ENCODE measurements around the gene SETD1B.
"Not testable (repeated sequence)": the region's sequence is repeated elsewhere in the genome, so short reads cannot be mapped to it uniquely, and the experiment has no call there.

SETD1B gene

GRCh38 chr12:121780429-121780828 is 23.4 kb upstream of the SETD1B start:
- DNase-seq (ENCODE audit: low spot score), result no peak

- DNase-seq (ENCODE audit: low spot score), result no peak
Measured at GRCh38 chr12:121781484-121781997, 22.3 kb upstream of the SETD1B start.

- peak; percentile 52 for DNase-seq (ENCODE audit: low spot score)
Measured at GRCh38 chr12:121781998-121782979, 21.5 kb upstream of the SETD1B start.

- DNase-seq (ENCODE audit: low spot score), result no peak
Measured at GRCh38 chr12:121783766-121784165, 20.0 kb upstream of the SETD1B start.

- no peak for DNase-seq (ENCODE audit: low spot score)
Measured at GRCh38 chr12:121784460-121784859, 19.3 kb upstream of the SETD1B start.

- DNase-seq (ENCODE audit: low spot score), result no peak
Measured at GRCh38 chr12:121786440-121786825, 17.4 kb upstream of the SETD1B start.

- no peak for DNase-seq (ENCODE audit: low spot score)
Measured at GRCh38 chr12:121787063-121788025, 16.5 kb upstream of the SETD1B start.

GRCh38 chr12:121788176-121788818 is 15.5 kb upstream of the SETD1B start:
- DNase-seq (ENCODE audit: low spot score), result no peak

- DNase-seq (ENCODE audit: low spot score), result peak; percentile 49
Measured at GRCh38 chr12:121789233-121789781, 14.5 kb upstream of the SETD1B start.

- peak; percentile 93 for DNase-seq (ENCODE audit: low spot score)
Measured at GRCh38 chr12:121789800-121790728, 13.7 kb upstream of the SETD1B start.

- not testable (repeated sequence) for DNase-seq (ENCODE audit: low spot score)
Measured at GRCh38 chr12:121790785-121791184, 13.0 kb upstream of the SETD1B start.

GRCh38 chr12:121791671-121792551 is 11.9 kb upstream of the SETD1B start:
- peak; percentile 43 for DNase-seq (ENCODE audit: low spot score)

GRCh38 chr12:121792607-121793439 is 11.0 kb upstream of the SETD1B start:
- DNase-seq (ENCODE audit: low spot score), result peak; percentile 80

- no peak for DNase-seq (ENCODE audit: low spot score)
Measured at GRCh38 chr12:121793440-121793837, 10.4 kb upstream of the SETD1B start, which contains the start of gene RHOF. TSS of gene RHOF (minus strand) at chr12:121793688. CDS start at chr12:121793633, 55 bp downstream.

GRCh38 chr12:121793838-121794533 is 9.8 kb upstream of the SETD1B start:
- peak; percentile 95 for DNase-seq (ENCODE audit: low spot score)

GRCh38 chr12:121794534-121795033 is 9.2 kb upstream of the SETD1B start:
- DNase-seq (ENCODE audit: low spot score), result no peak
